ENCODE results near the gene DPH5.
"Not testable (repeated sequence)": the region's sequence is repeated elsewhere in the genome, so short reads cannot be mapped to it uniquely, and the experiment has no call there.

The DPH5 gene

GRCh38 chr1:100979631-100980030 is 46.0 kb downstream of the DPH5 start:
- no peak for DNase-seq

- DNase-seq, result no peak
Observed at GRCh38 chr1:100976936-100977335, 48.6 kb downstream of the DPH5 start.

- DNase-seq, result no peak
Observed at GRCh38 chr1:100972185-100972584, 53.4 kb downstream of the DPH5 start.

- DNase-seq, result no peak
Observed at GRCh38 chr1:100971021-100971420, 54.6 kb downstream of the DPH5 start.

GRCh38 chr1:100969327-100969726 is 56.3 kb downstream of the DPH5 start:
- no peak for DNase-seq

- no peak for DNase-seq
Observed at GRCh38 chr1:100968621-100969020, 57.0 kb downstream of the DPH5 start.

- no peak for DNase-seq
Observed at GRCh38 chr1:100960098-100960497, 65.5 kb downstream of the DPH5 start.

- no peak for DNase-seq
Observed at GRCh38 chr1:100959502-100960060, 66.0 kb downstream of the DPH5 start.

- no peak for DNase-seq
Observed at GRCh38 chr1:100955322-100955721, 70.3 kb downstream of the DPH5 start.

GRCh38 chr1:100953960-100954730 is 71.4 kb downstream of the DPH5 start:
- no peak for DNase-seq

GRCh38 chr1:100952970-100953369 is 72.6 kb downstream of the DPH5 start:
- DNase-seq, result not testable (repeated sequence)

- no peak for DNase-seq
Observed at GRCh38 chr1:100952104-100952745, 73.4 kb downstream of the DPH5 start.

- DNase-seq, result no peak
Observed at GRCh38 chr1:100950781-100951180, 74.8 kb downstream of the DPH5 start.

GRCh38 chr1:100950337-100950736 is 75.2 kb downstream of the DPH5 start:
- no peak for DNase-seq

- peak; percentile 67 for DNase-seq
Observed at GRCh38 chr1:100949515-100950158, 75.9 kb downstream of the DPH5 start.

GRCh38 chr1:100948721-100949405 is 76.7 kb downstream of the DPH5 start:
- not testable (repeated sequence) for DNase-seq

GRCh38 chr1:100947816-100948215 is 77.8 kb downstream of the DPH5 start:
- DNase-seq, result not testable (repeated sequence)

- not testable (repeated sequence) for DNase-seq
Observed at GRCh38 chr1:100946064-100946463, 79.5 kb downstream of the DPH5 start.

- DNase-seq, result no peak
Observed at GRCh38 chr1:100943533-100943932, 82.1 kb downstream of the DPH5 start.

- DNase-seq, result no peak
Observed at GRCh38 chr1:100942304-100943046, 83.1 kb downstream of the DPH5 start.

GRCh38 chr1:100941580-100942216 is 83.9 kb downstream of the DPH5 start:
- no peak for DNase-seq

GRCh38 chr1:100941098-100941527 is 84.5 kb downstream of the DPH5 start:
- DNase-seq, result no peak

Data from activated T-cell treated with anti-CD3 and anti-CD28 coated beads, Interleukin-2, amount 50 U/mL, for 1 hour (primary cell).